GM12873 (cell line): ENCODE data around the gene ETV6.

Source experiments
- TF ChIP-seq, protein P1 (sequence below): IDR thresholded peaks from 2 replicates; pipeline ENCODE4 v1.5.1; 2012; ENCODE audit warnings: low read depth, mild to moderate bottlenecking, moderate library complexity, low read length, control low read depth; ENCODE audit not compliant: insufficient read depth; ENCODE audit errors: missing control alignments

Gene ETV6

DNA sequence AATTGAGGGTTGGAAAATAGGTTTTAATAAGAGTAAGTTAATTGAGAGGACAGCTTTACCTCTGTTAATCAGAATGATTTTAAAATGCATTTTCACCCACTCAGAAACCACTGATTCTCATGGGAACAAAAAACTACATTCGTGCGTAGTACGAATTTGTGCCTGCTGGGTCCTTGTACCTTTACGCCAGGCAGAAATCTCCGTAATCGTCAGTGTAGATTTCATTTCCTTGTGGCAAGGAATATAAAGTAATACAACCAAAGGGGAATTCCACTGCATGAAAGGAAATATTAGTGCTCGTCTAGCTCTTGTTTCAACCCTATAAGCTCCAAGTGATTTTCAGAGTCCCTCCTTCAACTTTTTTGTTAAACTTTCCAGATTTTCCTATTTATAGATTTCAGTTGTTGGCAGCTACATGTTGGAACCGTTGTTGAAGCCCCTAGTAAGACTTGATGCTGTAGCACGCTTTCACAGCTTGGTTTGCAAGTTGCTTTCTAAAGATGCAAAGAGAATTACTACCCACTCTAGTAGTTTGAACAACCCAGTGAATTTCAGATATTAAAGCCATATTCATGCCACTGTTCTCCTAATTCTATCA is 90.6 kb downstream of the ETV6 start:
- TF ChIP-seq, protein P1, sequence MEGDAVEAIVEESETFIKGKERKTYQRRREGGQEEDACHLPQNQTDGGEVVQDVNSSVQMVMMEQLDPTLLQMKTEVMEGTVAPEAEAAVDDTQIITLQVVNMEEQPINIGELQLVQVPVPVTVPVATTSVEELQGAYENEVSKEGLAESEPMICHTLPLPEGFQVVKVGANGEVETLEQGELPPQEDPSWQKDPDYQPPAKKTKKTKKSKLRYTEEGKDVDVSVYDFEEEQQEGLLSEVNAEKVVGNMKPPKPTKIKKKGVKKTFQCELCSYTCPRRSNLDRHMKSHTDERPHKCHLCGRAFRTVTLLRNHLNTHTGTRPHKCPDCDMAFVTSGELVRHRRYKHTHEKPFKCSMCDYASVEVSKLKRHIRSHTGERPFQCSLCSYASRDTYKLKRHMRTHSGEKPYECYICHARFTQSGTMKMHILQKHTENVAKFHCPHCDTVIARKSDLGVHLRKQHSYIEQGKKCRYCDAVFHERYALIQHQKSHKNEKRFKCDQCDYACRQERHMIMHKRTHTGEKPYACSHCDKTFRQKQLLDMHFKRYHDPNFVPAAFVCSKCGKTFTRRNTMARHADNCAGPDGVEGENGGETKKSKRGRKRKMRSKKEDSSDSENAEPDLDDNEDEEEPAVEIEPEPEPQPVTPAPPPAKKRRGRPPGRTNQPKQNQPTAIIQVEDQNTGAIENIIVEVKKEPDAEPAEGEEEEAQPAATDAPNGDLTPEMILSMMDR: no peak

DNA sequence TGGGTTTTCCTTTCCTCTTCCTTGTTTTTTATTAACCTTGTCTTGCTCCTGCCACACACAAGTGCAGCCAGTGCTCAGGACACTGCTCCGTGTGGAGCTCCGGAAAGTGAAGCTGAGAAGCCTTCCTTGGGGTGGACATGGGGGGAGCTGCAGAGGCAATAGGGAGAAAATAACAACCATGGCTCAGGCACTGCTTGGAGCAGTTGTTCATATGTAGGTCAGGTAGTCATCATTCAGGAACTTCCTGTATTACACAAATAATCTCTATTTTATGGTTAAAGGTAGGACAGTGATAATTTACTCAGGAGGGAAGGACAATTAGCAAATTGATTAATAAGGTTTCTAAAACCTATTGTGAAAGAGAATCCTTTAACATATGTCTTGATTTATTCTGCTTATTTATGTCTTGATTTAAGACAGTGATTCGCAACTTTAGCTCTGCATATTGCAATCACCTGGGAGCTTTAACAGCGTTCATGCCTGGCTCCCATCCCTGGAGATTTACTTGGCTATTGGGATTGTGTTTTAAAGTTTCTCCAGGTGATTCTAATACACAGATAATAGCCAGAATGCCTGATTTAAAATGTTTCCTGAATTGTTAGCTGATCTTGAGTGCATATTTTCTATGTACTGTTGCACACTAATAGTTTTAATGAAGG is 92.1 kb downstream of the ETV6 start:
- TF ChIP-seq, protein P1: no peak

DNA sequence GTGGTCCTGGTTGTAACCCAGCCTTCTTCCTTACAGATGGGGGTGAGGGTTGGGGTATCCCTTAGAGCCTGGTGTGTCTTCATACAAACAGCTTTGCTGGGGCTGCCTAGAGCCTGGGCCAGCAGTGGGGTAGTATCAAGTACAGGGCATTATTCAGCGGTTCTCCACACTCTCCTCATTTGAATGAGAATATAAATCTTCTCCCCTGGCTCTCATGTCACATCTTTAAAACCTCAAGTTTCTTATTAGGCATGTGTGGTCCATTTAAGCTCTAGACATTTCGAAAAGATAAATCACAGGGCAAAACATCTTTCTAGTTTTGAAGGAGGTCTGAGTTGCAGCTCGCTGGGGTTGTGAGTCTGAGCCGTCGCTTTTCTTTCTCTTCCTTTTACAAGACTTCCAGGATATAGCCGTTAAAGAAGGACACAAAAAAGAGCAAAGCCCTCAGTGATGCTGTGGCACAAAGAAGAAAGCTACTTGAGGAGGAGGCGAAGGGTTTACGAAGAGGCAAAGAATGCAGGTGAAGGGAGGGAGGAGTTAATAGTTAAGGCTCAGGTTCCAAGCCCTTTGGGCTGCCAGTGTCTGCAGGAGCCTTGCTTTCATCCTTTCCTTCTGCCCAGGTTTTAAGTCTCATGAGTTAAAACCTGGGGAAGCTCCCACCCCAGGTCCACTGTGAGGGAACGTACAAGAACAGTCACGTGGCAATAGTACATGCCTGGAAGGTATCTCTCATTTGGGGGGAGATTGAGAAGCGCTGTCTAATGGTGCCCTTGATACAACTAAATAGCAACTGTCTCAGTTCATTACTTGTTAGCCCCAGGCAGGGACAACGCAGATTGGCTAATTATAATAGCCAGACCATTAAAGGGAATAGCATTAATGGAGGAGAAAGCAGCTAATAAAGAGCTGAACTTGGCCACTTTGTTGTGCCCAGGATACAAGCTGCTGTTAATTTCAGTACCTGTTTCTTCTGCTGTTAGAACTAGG is 94.2 kb downstream of the ETV6 start:
- TF ChIP-seq, protein P1: no peak

DNA sequence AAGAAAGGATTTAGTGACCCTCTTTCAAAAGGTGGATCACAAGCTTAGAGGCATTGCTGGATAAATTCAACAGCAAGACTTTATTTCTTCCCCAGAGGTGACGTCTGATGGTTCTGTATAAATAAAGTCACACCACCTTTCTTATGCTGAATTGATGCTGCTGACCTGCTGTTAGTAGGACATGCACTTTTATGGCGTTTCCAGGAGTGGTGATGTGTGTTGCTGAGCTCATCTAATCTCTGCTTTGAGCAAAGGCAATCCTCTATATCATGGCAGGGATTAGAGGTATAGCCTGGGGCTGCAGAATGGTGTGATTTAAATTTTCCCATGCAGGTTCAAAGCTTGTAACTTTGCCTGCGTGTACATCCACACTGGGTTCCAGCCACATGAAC is 94.9 kb downstream of the ETV6 start:
- TF ChIP-seq, protein P1: no peak

DNA sequence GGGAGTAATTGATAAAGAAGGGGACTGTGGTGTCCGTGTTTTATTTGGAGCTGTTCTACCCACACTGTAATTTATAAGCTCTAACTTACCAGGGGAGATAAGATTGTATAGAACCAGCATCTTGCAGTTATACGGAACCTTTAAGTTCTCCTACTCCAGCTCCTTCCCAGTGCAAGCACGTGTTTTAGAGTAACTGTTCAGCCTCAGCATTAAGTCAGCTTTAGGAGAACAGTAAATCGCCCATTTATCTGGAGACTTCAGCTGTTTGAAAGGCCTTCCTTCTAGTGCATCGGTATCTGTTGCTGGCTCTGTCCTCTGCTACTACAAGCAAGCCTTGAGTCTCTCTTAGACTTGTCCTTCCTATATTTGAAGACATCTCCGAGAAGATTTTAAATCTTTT is 95.6 kb downstream of the ETV6 start:
- TF ChIP-seq, protein P1: no peak

DNA sequence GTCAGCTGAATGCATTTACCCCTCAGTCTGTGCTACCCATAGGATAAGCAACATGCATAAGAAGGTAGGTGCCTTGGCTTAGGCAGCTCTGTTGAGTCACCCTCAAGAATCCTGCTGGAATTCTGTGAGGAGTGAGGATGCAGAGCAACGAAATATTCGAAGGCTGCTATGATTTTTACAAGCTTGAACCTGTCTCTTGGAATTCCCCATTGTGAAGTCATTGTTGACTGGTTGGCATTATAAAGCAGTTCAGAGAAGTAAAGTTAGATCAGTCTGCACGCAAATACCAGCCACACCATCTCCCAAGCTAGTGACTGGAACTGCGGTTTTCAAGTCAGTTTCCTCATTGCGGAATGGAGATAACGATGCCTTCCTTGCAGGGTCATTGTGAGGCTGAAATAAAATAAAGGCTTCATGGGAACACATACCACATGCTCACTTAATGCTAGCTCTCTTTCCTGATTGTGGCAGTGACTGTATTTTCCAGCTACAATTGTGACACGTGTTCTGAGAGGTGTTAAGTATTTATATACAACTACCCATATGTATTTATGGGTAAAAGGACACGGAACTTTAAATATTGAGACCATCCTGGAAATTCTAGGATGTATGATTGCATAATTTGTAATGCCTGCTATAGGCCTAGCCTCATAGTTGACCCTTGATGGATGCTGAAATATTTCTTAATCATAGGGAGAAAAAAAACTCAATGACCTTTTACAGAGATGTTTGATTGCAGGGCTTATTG is 96.7 kb downstream of the ETV6 start:
- TF ChIP-seq, protein P1: no peak
